Calu3 (cell line): ENCODE data around the gene PNPLA5. TPM values are rescaled to one million over a fixed set of nuclear protein-coding genes. Genes with fewer than 3 reads are reported as not detected.

ENCODE experiments used
- Bru-seq: library from RNA; stranded (reverse); fragments of 400-500 nt; gene quantifications from one replicate; lab custom pipeline; 2021; lab: Mats Ljungman, UMichigan
- BruChase-seq, 2 experiments: library from RNA; stranded (reverse); fragments of 400-500 nt; gene quantifications; one replicate each; lab custom pipeline; 2021; lab: Mats Ljungman, UMichigan
- BruUV-seq: library from RNA; stranded (reverse); fragments of 400-500 nt; replicated peaks from 2 replicates; lab custom pipeline; 2021; lab: Mats Ljungman, UMichigan
- CTCF ChIA-PET: fragments of 300-600 bp; sonication (Branson Sonifier 250); formaldehyde crosslinking; loops from one replicate; lab custom pipeline; 2022; ENCODE audit warnings: antibody characterized with exemption; lab: Charles Lee
- DNase-seq: peaks from one replicate; pipeline ENCODE4 v3.0.0; 2022
- H3K27ac Mint-ChIP-seq: one replicate; pipeline ENCODE4 v1.8.0; 2022; ENCODE audit warnings: mixed read lengths; ENCODE audit not compliant: unreplicated experiment
- H3K27me3 Mint-ChIP-seq: one replicate; pipeline ENCODE4 v1.8.0; 2022; ENCODE audit warnings: mixed read lengths; ENCODE audit not compliant: unreplicated experiment
- H3K36me3 Mint-ChIP-seq: one replicate; pipeline ENCODE4 v1.8.0; 2022; ENCODE audit warnings: mild to moderate bottlenecking, moderate library complexity, mixed read lengths; ENCODE audit not compliant: insufficient read depth, unreplicated experiment
- H3K4me1 Mint-ChIP-seq: one replicate; pipeline ENCODE4 v1.8.0; 2022; ENCODE audit warnings: mild to moderate bottlenecking, low read depth, mixed read lengths; ENCODE audit not compliant: unreplicated experiment
- H3K4me3 Mint-ChIP-seq: one replicate; pipeline ENCODE4 v1.8.0; 2022; ENCODE audit warnings: mild to moderate bottlenecking, low read depth, moderate library complexity, mixed read lengths; ENCODE audit not compliant: unreplicated experiment
- H3K9me3 Mint-ChIP-seq: one replicate; pipeline ENCODE4 v1.8.0; 2022; ENCODE audit warnings: low read depth, mixed read lengths; ENCODE audit not compliant: unreplicated experiment
- intact Hi-C: fragments of 100-400 bp; cut with micrococcal nuclease; formaldehyde crosslinking; loops from one replicate; pipeline ENCODE4 v1.10.0; 2022; ENCODE audit not compliant: unreplicated experiment
- long read RNA-seq: library from polyadenylated mRNA; stranded (forward); transcript quantifications from one replicate; pipeline ENCODE4 v2.0.0, GENCODE V29; 2022
- total RNA-seq: library from RNA; stranded (reverse); gene quantifications from 2 replicates; pipeline ENCODE4 v1.2.3, GENCODE V29; 2022
- TF ChIP-seq, protein P1 (sequence below): fragments of 200-600 bp; IDR thresholded peaks from one replicate; pipeline ENCODE4 v1.8.0; 2022; ENCODE audit warnings: antibody characterized with exemption; ENCODE audit not compliant: unreplicated experiment

The PNPLA5 gene, protein sequence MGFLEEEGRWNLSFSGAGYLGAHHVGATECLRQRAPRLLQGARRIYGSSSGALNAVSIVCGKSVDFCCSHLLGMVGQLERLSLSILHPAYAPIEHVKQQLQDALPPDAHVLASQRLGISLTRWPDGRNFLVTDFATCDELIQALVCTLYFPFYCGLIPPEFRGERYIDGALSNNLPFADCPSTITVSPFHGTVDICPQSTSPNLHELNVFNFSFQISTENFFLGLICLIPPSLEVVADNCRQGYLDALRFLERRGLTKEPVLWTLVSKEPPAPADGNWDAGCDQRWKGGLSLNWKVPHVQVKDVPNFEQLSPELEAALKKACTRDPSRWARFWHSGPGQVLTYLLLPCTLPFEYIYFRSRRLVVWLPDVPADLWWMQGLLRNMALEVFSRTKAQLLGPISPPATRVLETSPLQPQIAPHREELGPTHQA
- total RNA-seq (not detected in 2 replicates), Bru-seq, nascent RNA (not detected), BruChase-seq, experiment 1, labeled RNA remaining after a 6-hour chase (not detected), BruChase-seq, experiment 2, labeled RNA remaining after a 2-hour chase (not detected)
- long read RNA-seq: 0 reads

- intact Hi-C loops: no loop called here
- H3K36me3 Mint-ChIP-seq: no peaks in the 10 kb centered on the region
- no peak within 1 kb of the TSS for H3K4me3 Mint-ChIP-seq
- H3K27me3 Mint-ChIP-seq: peaks cover 91% of the 10 kb centered on the region
- TF ChIP-seq, protein P1, sequence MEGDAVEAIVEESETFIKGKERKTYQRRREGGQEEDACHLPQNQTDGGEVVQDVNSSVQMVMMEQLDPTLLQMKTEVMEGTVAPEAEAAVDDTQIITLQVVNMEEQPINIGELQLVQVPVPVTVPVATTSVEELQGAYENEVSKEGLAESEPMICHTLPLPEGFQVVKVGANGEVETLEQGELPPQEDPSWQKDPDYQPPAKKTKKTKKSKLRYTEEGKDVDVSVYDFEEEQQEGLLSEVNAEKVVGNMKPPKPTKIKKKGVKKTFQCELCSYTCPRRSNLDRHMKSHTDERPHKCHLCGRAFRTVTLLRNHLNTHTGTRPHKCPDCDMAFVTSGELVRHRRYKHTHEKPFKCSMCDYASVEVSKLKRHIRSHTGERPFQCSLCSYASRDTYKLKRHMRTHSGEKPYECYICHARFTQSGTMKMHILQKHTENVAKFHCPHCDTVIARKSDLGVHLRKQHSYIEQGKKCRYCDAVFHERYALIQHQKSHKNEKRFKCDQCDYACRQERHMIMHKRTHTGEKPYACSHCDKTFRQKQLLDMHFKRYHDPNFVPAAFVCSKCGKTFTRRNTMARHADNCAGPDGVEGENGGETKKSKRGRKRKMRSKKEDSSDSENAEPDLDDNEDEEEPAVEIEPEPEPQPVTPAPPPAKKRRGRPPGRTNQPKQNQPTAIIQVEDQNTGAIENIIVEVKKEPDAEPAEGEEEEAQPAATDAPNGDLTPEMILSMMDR: no peak
- BruUV-seq: no TSS peak
- H3K4me1 Mint-ChIP-seq: no peaks in the 10 kb centered on the region
- no peaks in the 10 kb centered on the region for H3K9me3 Mint-ChIP-seq
- DNase-seq: no peak
- CTCF ChIA-PET: no interaction called here
- H3K27ac Mint-ChIP-seq: no peak within 1 kb of the TSS
Measured at GRCh38 chr22:43891360-43892182, at the start of gene PNPLA5. PNPLA5 (minus strand) TSS chr22:43892013; CDS start chr22:43891880, 133 bp downstream.

GRCh38 chr22:43941449-43941848, 49.6 kb upstream of the PNPLA5 start:
- Mint-ChIP-seq H3K36me3 (peaks cover 21% of the 10 kb centered on the region), H3K27me3 (no peaks in the 10 kb centered on the region), H3K9me3 (no peaks in the 10 kb centered on the region), H3K4me1 (no peaks in the 10 kb centered on the region), H3K27ac (no peak overlapping the region), H3K4me3 (no peak overlapping the region)
- CTCF ChIA-PET: interaction anchor here (0.5 to 2.0 kb wide), 3 partner anchors 14 to 58 kb away, joined by 3 to 9 read pairs (median 7); partner anchors contain the start of gene SAMM50
- TF ChIP-seq, protein P1: no peak
- intact Hi-C loops: no loop called here
- DNase-seq: no peak
- BruUV-seq: no TSS peak

DNA sequence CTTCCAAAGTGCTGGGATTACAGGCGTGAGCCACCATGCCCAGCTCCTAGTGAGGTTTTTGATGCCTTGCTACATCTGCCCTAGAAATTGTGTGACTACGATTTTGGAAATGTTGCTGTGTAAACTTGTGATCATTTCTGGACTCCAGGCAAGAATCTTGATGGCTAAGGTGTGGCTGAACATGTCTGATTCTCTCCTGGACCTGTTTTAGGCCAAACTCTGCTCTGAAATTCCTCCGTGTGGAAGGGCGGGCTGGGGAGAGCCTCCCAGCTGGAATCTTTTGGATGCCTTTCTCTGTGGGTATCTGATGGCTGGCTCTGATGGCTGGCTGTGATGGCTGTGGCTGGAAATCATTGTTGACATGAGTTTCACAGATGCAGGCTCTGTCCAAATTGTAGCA, 40.0 kb upstream of the PNPLA5 start:
- Mint-ChIP-seq H3K9me3 (no peaks in the 10 kb centered on the region), H3K4me1 (no peaks in the 10 kb centered on the region), H3K4me3 (no peak overlapping the region), H3K27me3 (no peaks in the 10 kb centered on the region), H3K36me3 (peaks cover 27% of the 10 kb centered on the region), H3K27ac (no peak overlapping the region)
- CTCF ChIA-PET: no interaction called here
- no TSS peak for BruUV-seq
- TF ChIP-seq, protein P1: no peak
- DNase-seq: no peak
- intact Hi-C loops: no loop called here

DNA sequence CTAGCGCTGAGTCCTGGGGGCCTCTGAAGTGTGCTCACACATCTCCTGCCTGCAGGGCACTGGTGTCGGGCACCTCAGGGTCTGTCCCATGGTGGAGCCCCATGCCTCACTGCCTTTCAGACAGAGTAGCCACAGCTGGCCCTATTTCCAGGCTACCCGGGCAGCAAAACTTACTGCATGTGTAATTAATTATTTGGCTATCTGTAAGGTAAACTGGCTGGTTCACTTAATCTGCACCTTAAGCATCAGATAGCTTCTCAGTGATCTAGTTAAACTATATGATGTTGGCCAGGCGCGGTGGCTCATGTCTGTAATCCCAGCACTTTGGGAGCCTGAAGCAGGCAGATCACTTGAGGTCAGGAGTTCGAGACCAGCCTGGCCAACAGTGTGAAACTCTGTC, 37.1 kb upstream of the PNPLA5 start:
- intact Hi-C loops: no loop called here
- Mint-ChIP-seq H3K27ac (no peak overlapping the region), H3K36me3 (peaks cover 26% of the 10 kb centered on the region), H3K4me1 (peaks cover 11% of the 10 kb centered on the region), H3K9me3 (no peaks in the 10 kb centered on the region), H3K4me3 (no peak overlapping the region), H3K27me3 (no peaks in the 10 kb centered on the region)
- TF ChIP-seq, protein P1: no peak
- BruUV-seq: no TSS peak
- CTCF ChIA-PET: no interaction called here
- no peak for DNase-seq
